ENCODE measurements around the gene MSMO1.

Gene MSMO1

DNA sequence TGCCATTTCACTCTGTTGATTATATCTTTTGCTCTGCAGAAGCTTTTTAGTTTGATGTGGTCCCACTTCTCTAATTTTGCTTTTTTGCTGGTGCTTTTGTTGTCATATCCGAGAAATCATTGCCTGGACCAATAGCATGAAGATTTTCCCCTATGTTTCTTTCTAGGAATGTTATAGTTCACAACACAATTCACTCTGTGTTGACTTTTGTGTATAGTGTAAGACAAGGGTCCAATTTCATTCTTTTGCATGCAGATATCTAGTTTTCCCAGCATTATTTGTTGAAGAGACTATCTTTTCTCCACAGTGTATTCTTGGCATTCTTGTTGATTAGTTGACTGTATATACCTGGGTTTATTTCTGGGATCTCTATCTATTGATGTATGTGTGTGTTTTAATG, 43.1 kb downstream of the MSMO1 start:
- no peaks in the 10 kb centered on the region for H3K36me3 Mint-ChIP-seq (ENCODE audit: insufficient read depth)

DNA sequence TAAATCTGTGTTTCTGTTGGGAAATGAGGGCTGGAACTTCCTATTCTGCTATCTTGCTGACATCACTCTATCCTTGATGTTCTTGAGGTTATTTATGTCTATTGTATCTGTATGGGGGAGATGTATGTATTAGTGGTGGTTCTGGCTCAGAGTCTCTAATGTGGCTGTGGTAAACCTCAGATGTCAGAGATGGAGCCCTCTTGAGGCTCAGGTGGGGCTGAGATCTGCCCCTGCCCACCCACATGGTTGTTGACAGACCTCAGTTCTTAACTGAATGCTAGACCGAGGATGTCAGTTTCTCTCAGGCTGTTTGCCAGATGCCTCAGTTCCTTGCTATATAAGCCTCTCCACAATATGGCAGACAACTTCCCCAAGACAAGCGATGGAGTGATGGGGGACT, 48.0 kb downstream of the MSMO1 start:
- Mint-ChIP-seq H3K9me3 (no peaks in the 10 kb centered on the region), H3K27me3 (peaks cover 61% of the 10 kb centered on the region), H3K4me3 (no peak overlapping the region), H3K4me1 (no peaks in the 10 kb centered on the region), H3K27ac (ENCODE audit: low read depth) (no peak overlapping the region), H3K36me3 (ENCODE audit: insufficient read depth) (peaks cover 2% of the 10 kb centered on the region)
- DNase-seq (ENCODE audit: low spot score in 2 of 2): no peak
- ATAC-seq (replicated peaks; ENCODE audit: extremely low read depth, poor library complexity, severe bottlenecking): no peak

More for the DNA sequence above, 43.1 kb downstream of the MSMO1 start:
- H3K4me1 Mint-ChIP-seq: no peaks in the 10 kb centered on the region
- H3K4me3 Mint-ChIP-seq: no peak overlapping the region
- H3K27me3 Mint-ChIP-seq: peaks cover 25% of the 10 kb centered on the region
- H3K27ac Mint-ChIP-seq (ENCODE audit: low read depth): no peak overlapping the region
- ATAC-seq (replicated peaks; ENCODE audit: extremely low read depth, poor library complexity, severe bottlenecking) (no peak), DNase-seq (ENCODE audit: low spot score in 2 of 2) (no peak)
- H3K9me3 Mint-ChIP-seq: no peaks in the 10 kb centered on the region

DNA sequence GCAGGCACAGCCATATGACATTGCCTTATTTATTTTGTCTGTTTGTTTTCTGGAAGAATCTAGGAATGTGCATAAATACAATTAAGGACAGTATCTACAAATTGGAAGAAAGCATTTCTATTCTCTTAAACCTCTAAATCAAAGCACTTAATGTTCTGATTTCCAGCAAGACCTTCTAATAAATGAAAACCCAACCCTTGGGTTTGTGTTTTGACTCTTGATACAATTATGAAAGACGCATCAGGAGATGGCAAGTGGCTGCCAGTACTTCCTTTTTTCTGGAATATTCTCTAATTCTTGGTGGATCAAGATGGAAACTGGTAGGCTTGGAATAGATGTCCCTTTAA, 50.9 kb downstream of the MSMO1 start:
- Mint-ChIP-seq H3K4me3 (peak overlapping the region; percentile 58), H3K27ac (ENCODE audit: low read depth) (no peak overlapping the region), H3K27me3 (peaks cover 85% of the 10 kb centered on the region), H3K9me3 (no peaks in the 10 kb centered on the region), H3K4me1 (no peaks in the 10 kb centered on the region), H3K36me3 (ENCODE audit: insufficient read depth) (peaks cover 2% of the 10 kb centered on the region)
- no peak for ATAC-seq (replicated peaks; ENCODE audit: extremely low read depth, poor library complexity, severe bottlenecking)
- DNase-seq (ENCODE audit: low spot score in 2 of 2): no peak

- ATAC-seq (replicated peaks; ENCODE audit: extremely low read depth, poor library complexity, severe bottlenecking) (peak; percentile 85), DNase-seq (ENCODE audit: low spot score in 2 of 2) (peak; percentile 15)
- no peaks in the 10 kb centered on the region for H3K9me3 Mint-ChIP-seq
- H3K4me1 Mint-ChIP-seq: no peaks in the 10 kb centered on the region
- peaks cover 2% of the 10 kb centered on the region for H3K36me3 Mint-ChIP-seq (ENCODE audit: insufficient read depth)
- no peak within 1 kb of the TSS for H3K27ac Mint-ChIP-seq (ENCODE audit: low read depth)
- H3K27me3 Mint-ChIP-seq: peaks cover 85% of the 10 kb centered on the region
- H3K4me3 Mint-ChIP-seq: peak within 1 kb of the TSS; percentile 58
These were observed 51.5 kb downstream of the MSMO1 start, which contains the start of gene CPE for GRCh38 chr4:165378745-165379677. Gene CPE, plus strand, starts transcription at chr4:165379008. Its CDS starts 214 bp downstream, at chr4:165379222.

- Mint-ChIP-seq H3K4me1 (no peaks in the 10 kb centered on the region), H3K27me3 (peaks cover 84% of the 10 kb centered on the region), H3K9me3 (no peaks in the 10 kb centered on the region), H3K4me3 (no peak overlapping the region), H3K36me3 (ENCODE audit: insufficient read depth) (peaks cover 2% of the 10 kb centered on the region), H3K27ac (ENCODE audit: low read depth) (no peak overlapping the region)
- no peak for DNase-seq (ENCODE audit: low spot score in 2 of 2)
- ATAC-seq (replicated peaks; ENCODE audit: extremely low read depth, poor library complexity, severe bottlenecking): no peak
These were observed 52.2 kb downstream of the MSMO1 start for GRCh38 chr4:165379678-165380064.

DNA sequence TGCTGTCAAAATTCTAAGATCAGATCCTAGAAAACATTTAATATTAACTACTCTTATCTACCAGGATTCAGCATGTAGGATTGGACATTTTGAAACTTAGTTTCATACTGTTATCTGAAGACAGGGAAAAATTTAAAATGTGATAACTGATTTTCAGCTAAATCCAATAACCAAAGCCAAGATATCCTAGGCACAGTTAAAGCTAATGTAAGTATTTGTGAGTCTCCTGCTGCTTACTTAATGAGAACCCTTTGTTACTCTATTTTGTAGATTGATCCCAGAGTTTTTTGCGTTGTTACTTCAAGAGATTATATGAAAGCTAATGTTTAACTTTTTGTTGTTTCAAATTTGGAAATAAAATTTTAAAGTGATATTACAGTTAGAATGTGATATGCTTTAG, 53.3 kb downstream of the MSMO1 start:
- peaks cover 78% of the 10 kb centered on the region for H3K27me3 Mint-ChIP-seq
- ATAC-seq (replicated peaks; ENCODE audit: extremely low read depth, poor library complexity, severe bottlenecking): no peak

GRCh38 chr4:165381821-165382373, 54.4 kb downstream of the MSMO1 start:
- no peak overlapping the region for H3K27ac Mint-ChIP-seq (ENCODE audit: low read depth)
- H3K4me3 Mint-ChIP-seq: no peak overlapping the region
- H3K4me1 Mint-ChIP-seq: no peaks in the 10 kb centered on the region
- peaks cover 2% of the 10 kb centered on the region for H3K36me3 Mint-ChIP-seq (ENCODE audit: insufficient read depth)
- ATAC-seq (replicated peaks; ENCODE audit: extremely low read depth, poor library complexity, severe bottlenecking) (no peak), DNase-seq (ENCODE audit: low spot score in 2 of 2) (no peak)
- no peaks in the 10 kb centered on the region for H3K9me3 Mint-ChIP-seq
- H3K27me3 Mint-ChIP-seq: peaks cover 82% of the 10 kb centered on the region

More for the DNA sequence above, 53.3 kb downstream of the MSMO1 start:
- Mint-ChIP-seq H3K4me3 (no peak overlapping the region), H3K4me1 (no peaks in the 10 kb centered on the region), H3K36me3 (ENCODE audit: insufficient read depth) (peaks cover 2% of the 10 kb centered on the region), H3K27ac (ENCODE audit: low read depth) (no peak overlapping the region), H3K9me3 (no peaks in the 10 kb centered on the region)
- no peak for DNase-seq (ENCODE audit: low spot score in 2 of 2)

DNA sequence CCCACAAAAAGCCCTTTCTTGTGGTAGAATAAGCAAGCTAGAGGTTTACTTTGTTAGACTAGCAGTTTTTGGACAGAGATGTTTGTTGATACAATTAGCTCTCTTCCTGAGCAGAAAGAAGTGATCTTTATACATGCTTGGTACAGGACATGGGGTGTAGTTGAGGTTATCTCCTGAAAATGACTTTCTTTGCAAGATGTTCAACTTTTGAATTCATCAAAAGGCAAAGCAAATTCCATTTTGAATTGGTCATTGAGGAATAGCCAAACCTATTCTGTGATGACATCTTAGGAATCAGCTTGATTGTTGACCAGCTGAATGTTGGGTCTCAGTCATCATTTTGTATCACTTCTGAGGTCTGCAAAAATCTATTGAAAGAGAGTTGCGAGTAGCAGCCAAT, 55.2 kb downstream of the MSMO1 start:
- peaks cover 89% of the 10 kb centered on the region for H3K27me3 Mint-ChIP-seq
- peaks cover 2% of the 10 kb centered on the region for H3K36me3 Mint-ChIP-seq (ENCODE audit: insufficient read depth)
- no peaks in the 10 kb centered on the region for H3K4me1 Mint-ChIP-seq

DNA sequence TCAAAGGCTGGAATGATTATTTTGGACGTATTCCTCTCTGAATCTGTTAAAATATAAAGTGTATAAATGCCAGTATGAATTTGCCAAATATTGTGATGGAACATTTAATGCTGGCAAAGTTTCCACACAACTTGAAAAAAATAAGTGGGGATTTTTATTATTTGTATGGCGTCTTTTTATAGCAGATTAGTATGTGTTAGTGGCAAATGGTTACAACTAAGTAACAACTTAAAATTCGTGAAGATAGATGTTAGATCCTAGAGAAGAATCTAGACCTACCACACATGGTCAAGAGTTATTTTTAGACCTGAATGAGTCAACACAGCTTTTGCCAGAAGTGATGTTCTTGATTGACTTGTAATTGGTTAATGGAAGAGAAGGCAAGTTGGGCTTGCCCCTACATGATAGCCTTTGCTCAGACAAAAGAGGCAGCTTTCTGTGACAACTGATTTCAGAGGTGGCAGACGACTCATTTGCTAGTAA, 56.2 kb downstream of the MSMO1 start:
- Mint-ChIP-seq H3K27ac (ENCODE audit: low read depth) (no peak overlapping the region), H3K36me3 (ENCODE audit: insufficient read depth) (peaks cover 2% of the 10 kb centered on the region), H3K27me3 (peaks cover 89% of the 10 kb centered on the region), H3K4me3 (no peak overlapping the region), H3K4me1 (no peaks in the 10 kb centered on the region), H3K9me3 (no peaks in the 10 kb centered on the region)
- DNase-seq (ENCODE audit: low spot score in 2 of 2): no peak
- ATAC-seq (replicated peaks; ENCODE audit: extremely low read depth, poor library complexity, severe bottlenecking): no peak

More for the DNA sequence above, 55.2 kb downstream of the MSMO1 start:
- H3K27ac Mint-ChIP-seq (ENCODE audit: low read depth): no peak overlapping the region
- ATAC-seq (replicated peaks; ENCODE audit: extremely low read depth, poor library complexity, severe bottlenecking): no peak
- H3K9me3 Mint-ChIP-seq: no peaks in the 10 kb centered on the region
- DNase-seq (ENCODE audit: low spot score in 2 of 2): no peak
- H3K4me3 Mint-ChIP-seq: no peak overlapping the region

DNA sequence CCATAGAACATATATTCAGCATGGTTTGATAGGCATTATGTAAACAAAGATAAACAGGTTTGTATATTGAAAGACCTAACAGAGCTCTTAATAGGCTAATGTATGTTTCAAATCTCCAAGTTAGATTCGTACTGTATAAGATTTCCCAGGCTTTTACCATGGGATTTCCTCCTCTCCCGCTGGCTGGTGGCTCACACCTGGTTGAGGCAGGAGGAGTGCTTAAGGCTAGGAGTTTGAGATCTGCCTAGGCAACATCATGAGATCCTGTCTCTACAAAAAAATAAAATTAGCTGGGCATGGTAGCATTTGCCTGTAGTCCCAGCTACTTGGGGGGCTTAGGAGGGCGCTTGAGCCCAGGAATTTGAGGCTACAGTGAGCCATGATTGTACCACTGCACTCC, 56.7 kb downstream of the MSMO1 start:
- Mint-ChIP-seq H3K4me3 (no peak overlapping the region), H3K27ac (ENCODE audit: low read depth) (no peak overlapping the region), H3K27me3 (peaks cover 87% of the 10 kb centered on the region), H3K9me3 (no peaks in the 10 kb centered on the region), H3K36me3 (ENCODE audit: insufficient read depth) (no peaks in the 10 kb centered on the region), H3K4me1 (no peaks in the 10 kb centered on the region)
- DNase-seq (ENCODE audit: low spot score in 2 of 2): no peak
- ATAC-seq (replicated peaks; ENCODE audit: extremely low read depth, poor library complexity, severe bottlenecking): no peak

- no peak overlapping the region for H3K4me3 Mint-ChIP-seq
- no peaks in the 10 kb centered on the region for H3K4me1 Mint-ChIP-seq
- H3K27ac Mint-ChIP-seq (ENCODE audit: low read depth): no peak overlapping the region
- H3K27me3 Mint-ChIP-seq: peaks cover 84% of the 10 kb centered on the region
- H3K9me3 Mint-ChIP-seq: no peaks in the 10 kb centered on the region
- no peak for ATAC-seq (replicated peaks; ENCODE audit: extremely low read depth, poor library complexity, severe bottlenecking)
- no peak for DNase-seq (ENCODE audit: low spot score in 2 of 2)
- no peaks in the 10 kb centered on the region for H3K36me3 Mint-ChIP-seq (ENCODE audit: insufficient read depth)
These were observed 57.1 kb downstream of the MSMO1 start for GRCh38 chr4:165384598-165384997.

DNA sequence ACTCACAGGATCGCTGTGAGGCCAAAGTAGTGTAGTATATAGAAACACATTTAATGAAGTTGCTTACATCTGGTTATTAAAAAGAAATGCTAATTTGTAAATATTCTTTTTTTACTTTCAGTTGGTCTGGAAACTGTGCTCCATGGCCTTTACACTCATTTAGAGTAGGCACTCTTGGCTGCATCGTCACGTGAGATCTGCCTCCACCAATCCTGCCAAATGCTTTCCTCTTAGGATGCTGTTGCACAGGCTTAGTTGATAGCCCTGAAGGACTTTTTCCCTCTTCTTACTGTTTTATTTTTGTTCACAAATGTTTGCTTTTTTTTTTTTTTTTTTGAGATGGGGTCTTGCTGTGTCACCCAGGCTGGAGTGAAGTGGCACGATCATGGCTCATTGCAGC, 57.7 kb downstream of the MSMO1 start:
- Mint-ChIP-seq H3K4me3 (no peak overlapping the region), H3K9me3 (no peaks in the 10 kb centered on the region), H3K27me3 (peaks cover 84% of the 10 kb centered on the region), H3K36me3 (ENCODE audit: insufficient read depth) (no peaks in the 10 kb centered on the region), H3K27ac (ENCODE audit: low read depth) (no peak overlapping the region), H3K4me1 (no peaks in the 10 kb centered on the region)
- no peak for DNase-seq (ENCODE audit: low spot score in 2 of 2)
- ATAC-seq (replicated peaks; ENCODE audit: extremely low read depth, poor library complexity, severe bottlenecking): no peak

DNA sequence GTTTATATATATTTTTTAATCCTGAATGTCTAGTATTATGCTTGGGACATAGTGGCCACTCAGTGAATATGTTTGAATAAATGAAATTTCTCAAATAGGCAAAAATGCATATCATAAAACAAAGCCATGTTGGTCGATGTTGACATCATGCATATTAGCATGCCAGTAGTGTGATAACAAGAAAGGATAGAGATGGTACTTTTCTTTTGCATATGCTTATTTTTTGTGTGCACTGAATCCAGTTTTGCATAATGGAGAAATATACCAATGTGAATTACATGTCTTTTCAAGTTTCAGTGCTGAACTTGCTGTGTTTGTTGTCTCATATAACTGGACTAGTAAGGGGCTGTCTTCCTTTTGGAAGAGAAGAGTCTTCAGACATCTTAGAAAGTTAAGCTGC, 58.9 kb downstream of the MSMO1 start:
- Mint-ChIP-seq H3K4me1 (no peaks in the 10 kb centered on the region), H3K9me3 (no peaks in the 10 kb centered on the region), H3K36me3 (ENCODE audit: insufficient read depth) (no peaks in the 10 kb centered on the region), H3K27ac (ENCODE audit: low read depth) (no peak overlapping the region), H3K4me3 (no peak overlapping the region), H3K27me3 (peaks cover 84% of the 10 kb centered on the region)
- no peak for DNase-seq (ENCODE audit: low spot score in 2 of 2)
- no peak for ATAC-seq (replicated peaks; ENCODE audit: extremely low read depth, poor library complexity, severe bottlenecking)
